Subcutaneous adipose tissue (tissue), 4 donors: ENCODE data around the gene TMED5. TPM values are rescaled to one million over a fixed set of nuclear protein-coding genes. Genes with fewer than 3 reads are reported as not detected.

Source experiments
- total RNA-seq, 4 donors: library from RNA; depleted of rRNA; stranded (reverse); fragments of >200 nt; gene quantifications; one replicate each; pipeline ENCODE4 v1.1.0, GENCODE V29; 2016
- TF ChIP-seq, protein P1 (sequence below): fragments of 450-650 bp; IDR thresholded peaks from one replicate; pipeline ENCODE4 v1.5.1; 2016; ENCODE audit warnings: low read depth, mild to moderate bottlenecking, control low read depth, antibody characterized with exemption, moderate library complexity

Gene TMED5
- total RNA-seq, 4 donors from 2014 or later = 64.4 to 178 (median 125) TPM

- TF ChIP-seq, protein P1, sequence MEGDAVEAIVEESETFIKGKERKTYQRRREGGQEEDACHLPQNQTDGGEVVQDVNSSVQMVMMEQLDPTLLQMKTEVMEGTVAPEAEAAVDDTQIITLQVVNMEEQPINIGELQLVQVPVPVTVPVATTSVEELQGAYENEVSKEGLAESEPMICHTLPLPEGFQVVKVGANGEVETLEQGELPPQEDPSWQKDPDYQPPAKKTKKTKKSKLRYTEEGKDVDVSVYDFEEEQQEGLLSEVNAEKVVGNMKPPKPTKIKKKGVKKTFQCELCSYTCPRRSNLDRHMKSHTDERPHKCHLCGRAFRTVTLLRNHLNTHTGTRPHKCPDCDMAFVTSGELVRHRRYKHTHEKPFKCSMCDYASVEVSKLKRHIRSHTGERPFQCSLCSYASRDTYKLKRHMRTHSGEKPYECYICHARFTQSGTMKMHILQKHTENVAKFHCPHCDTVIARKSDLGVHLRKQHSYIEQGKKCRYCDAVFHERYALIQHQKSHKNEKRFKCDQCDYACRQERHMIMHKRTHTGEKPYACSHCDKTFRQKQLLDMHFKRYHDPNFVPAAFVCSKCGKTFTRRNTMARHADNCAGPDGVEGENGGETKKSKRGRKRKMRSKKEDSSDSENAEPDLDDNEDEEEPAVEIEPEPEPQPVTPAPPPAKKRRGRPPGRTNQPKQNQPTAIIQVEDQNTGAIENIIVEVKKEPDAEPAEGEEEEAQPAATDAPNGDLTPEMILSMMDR = no peak
Measured at GRCh38 chr1:93148001-93148400, 32.2 kb downstream of the TMED5 start.

DNA sequence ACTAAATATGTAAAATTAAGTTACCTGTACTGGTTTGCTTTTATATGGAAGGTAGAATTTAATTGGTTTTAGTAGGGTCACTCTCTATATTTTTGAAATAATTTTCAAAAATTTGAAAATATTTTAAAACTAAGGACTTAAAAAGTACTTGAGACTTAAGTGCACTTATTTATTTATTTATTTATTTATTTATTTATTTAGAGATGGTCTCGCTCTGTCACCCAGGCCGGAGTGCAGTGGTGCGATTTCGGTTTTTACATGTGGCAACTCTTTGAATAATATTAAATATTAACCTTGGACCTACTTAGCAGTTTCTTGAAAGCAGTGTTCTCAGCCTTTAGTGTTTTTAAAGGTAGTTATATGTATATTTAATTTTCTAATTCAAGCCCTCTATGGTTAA lies 36.4 kb downstream of the TMED5 start:
- TF ChIP-seq, protein P1 = no peak

DNA sequence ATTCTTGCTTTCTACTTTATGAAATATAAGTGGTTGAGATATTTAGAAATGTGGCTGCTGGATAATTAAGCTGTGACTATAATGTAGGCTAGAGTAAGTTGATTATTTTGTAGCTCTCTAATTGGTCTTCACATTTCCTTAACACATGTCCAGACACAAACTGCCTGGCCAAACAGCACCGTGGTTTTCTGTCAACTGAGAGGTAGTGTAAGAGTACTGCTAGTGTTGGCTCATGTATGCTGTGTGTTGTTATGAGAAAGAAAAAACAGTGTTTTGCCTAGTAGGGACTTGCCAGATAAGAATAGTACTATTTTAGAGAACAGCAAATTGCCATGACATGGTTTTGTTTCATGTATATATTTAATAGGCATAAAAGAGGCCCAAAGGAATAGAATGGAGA lies 37.1 kb downstream of the TMED5 start:
- TF ChIP-seq, protein P1 = no peak

DNA sequence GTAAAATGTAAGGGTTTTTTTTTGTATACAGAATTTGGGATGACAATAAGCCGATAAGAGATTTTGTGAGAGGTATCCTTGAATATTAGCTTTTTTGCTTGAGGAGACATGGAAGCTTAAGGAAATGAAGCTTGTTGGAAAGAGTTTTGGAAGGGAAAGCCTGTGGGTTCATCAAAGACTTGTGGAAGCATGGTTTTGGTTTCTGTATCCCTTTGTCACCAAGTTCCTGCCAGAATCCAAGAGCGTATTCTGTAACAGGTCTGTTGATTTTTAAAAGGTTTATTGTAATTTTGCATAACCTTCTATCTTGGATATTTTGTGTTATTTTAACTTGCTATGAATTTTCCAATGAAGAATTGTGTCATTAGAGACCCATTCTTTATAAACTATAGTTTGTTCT lies 38.1 kb downstream of the TMED5 start:
- TF ChIP-seq, protein P1 = no peak

GRCh38 chr1:93140106-93140505 lies 40.1 kb downstream of the TMED5 start:
- TF ChIP-seq, protein P1 = no peak

GRCh38 chr1:93137604-93138292 lies 42.5 kb downstream of the TMED5 start:
- TF ChIP-seq, protein P1 = no peak

- TF ChIP-seq, protein P1 = no peak
Measured at GRCh38 chr1:93136445-93136844, 43.8 kb downstream of the TMED5 start.
